HCT116 (cell line): Measurements from ENCODE around the gene DENND1A. TPM values are rescaled to one million over a fixed set of nuclear protein-coding genes. Genes with fewer than 3 reads are reported as not detected.

Experiments
- ATAC-seq: fragments of 200-7000 bp; cut with Tn5 transposase; 2 replicates; pipeline ENCODE4 v1.9.1; 2020; ENCODE audit warnings: mild to moderate bottlenecking, moderate library complexity
- BruUV-seq: library from RNA; stranded (reverse); fragments of 400-500 nt; replicated peaks from 2 replicates; lab custom pipeline; 2021; lab: Mats Ljungman, UMichigan
- CTCF ChIA-PET: fragments of 300-600 bp; sonication (Branson Sonifier 250); formaldehyde crosslinking; loops from one replicate; lab custom pipeline; 2021; ENCODE audit warnings: antibody characterized with exemption; lab: Charles Lee
- POLR2A ChIA-PET: fragments of 300-600, 350-600 bp; sonication (Branson Sonifier 250); formaldehyde crosslinking; loops from one replicate; lab custom pipeline; 2021; ENCODE audit warnings: antibody characterized with exemption; lab: Charles Lee
- RAD21 ChIA-PET, 2 experiments: fragments of 300-600 bp; sonication (Branson Sonifier 250); formaldehyde crosslinking; loops; one replicate each; lab custom pipeline; 2023; ENCODE audit warnings: low total read pairs in 2 of 2; ENCODE audit not compliant: uncharacterized antibody in 2 of 2, unreplicated experiment in 2 of 2, low non-redundant PET in 1 of 2; lab: Charles Lee
- DNase-seq: peaks from one replicate; pipeline ENCODE4 v3.0.0-alpha.2; 2010; ENCODE audit warnings: low read depth, low spot score
- H2AFZ ChIP-seq: fragments of 200-600 bp; shearing (Covaris generic), sonication (generic); 2 replicates; pipeline ENCODE4 v1.6.1; 2017; ENCODE audit warnings: low read depth, mixed run types, mixed read lengths, antibody characterized with exemption, low read length; ENCODE audit not compliant: poor library complexity, severe bottlenecking
- H3K27ac ChIP-seq: 2 replicates; pipeline ENCODE4 v1.5.1; 2012; ENCODE audit warnings: low read depth, low read length
- H3K27me3 ChIP-seq: fragments of 200-600 bp; sonication (generic); 2 replicates; pipeline ENCODE4 v1.6.1; 2016; ENCODE audit warnings: mixed run types, low read length, mixed read lengths; ENCODE audit not compliant: insufficient read depth
- H3K36me3 ChIP-seq, 2 experiments: fragments of 200-500 bp in 1 of 2; fragments of 200-600 bp in 1 of 2; sonication (Bioruptor generic) in 1 of 2; sonication (generic) in 1 of 2; 2 replicates each; pipeline versions ENCODE4 v1.5.1 to v1.6.1; 2014 to 2016; ENCODE audit warnings: low read length in 2 of 2, inconsistent platforms in 1 of 2, mixed read lengths in 1 of 2, mixed run types in 1 of 2; ENCODE audit not compliant: insufficient read depth in 2 of 2, control insufficient read depth in 1 of 2
- H3K4me1 ChIP-seq, 2 experiments: fragments of 200-600 bp in 1 of 2; sonication (generic) in 1 of 2; 2 replicates each; pipeline versions ENCODE4 v1.5.1 to v1.6.1; 2012 to 2017; ENCODE audit warnings: low read length in 2 of 2, inconsistent platforms in 1 of 2, mild to moderate bottlenecking in 1 of 2, mixed read lengths in 1 of 2, mixed run types in 1 of 2, moderate library complexity in 1 of 2; ENCODE audit not compliant: insufficient read depth in 2 of 2, control insufficient read depth in 1 of 2
- H3K4me2 ChIP-seq: fragments of 200-600 bp; sonication (generic); 2 replicates; pipeline ENCODE4 v1.6.1; 2017; ENCODE audit warnings: mixed run types, low read length, mixed read lengths
- H3K4me3 ChIP-seq, 2 experiments: fragments of 200-600 bp in 1 of 2; sonication (generic) in 1 of 2; replicated peaks in 1 of 2; 2 replicates each; pipeline ENCODE4 v1.5.1; 2011 to 2016; ENCODE audit warnings: low read length in 2 of 2, control low read depth in 1 of 2, low read depth in 1 of 2, mild to moderate bottlenecking in 1 of 2, mixed read lengths in 1 of 2, mixed run types in 1 of 2
- H3K79me2 ChIP-seq: fragments of 200-600 bp; sonication (generic); 2 replicates; pipeline ENCODE4 v1.6.1; 2017; ENCODE audit warnings: mild to moderate bottlenecking, mixed run types, low read length, moderate library complexity, mixed read lengths; ENCODE audit not compliant: insufficient read depth
- H3K9ac ChIP-seq: fragments of 200-600 bp; sonication (generic); 2 replicates; pipeline ENCODE4 v1.6.1; 2016; ENCODE audit warnings: low read length, mixed read lengths
- H3K9me2 ChIP-seq: fragments of 200-600 bp; sonication (generic), shearing (Covaris generic); 2 replicates; pipeline ENCODE4 v1.6.1; 2017; ENCODE audit warnings: mixed run types, mild to moderate bottlenecking, moderate library complexity; ENCODE audit not compliant: insufficient read depth
- H3K9me3 ChIP-seq, 2 experiments: fragments of 200-500 bp in 1 of 2; fragments of 200-600 bp in 1 of 2; sonication (Bioruptor generic) in 1 of 2; sonication (generic) in 1 of 2; 2 replicates each; pipeline ENCODE4 v1.6.1; 2014 to 2017; ENCODE audit warnings: low read length in 2 of 2, mixed read lengths in 2 of 2, inconsistent platforms in 1 of 2, low read depth in 1 of 2, mild to moderate bottlenecking in 1 of 2, mixed run types in 1 of 2, moderate library complexity in 1 of 2; ENCODE audit not compliant: control insufficient read depth in 1 of 2, insufficient read depth in 1 of 2
- H4K20me1 ChIP-seq: fragments of 200-600 bp; sonication (generic), shearing (Covaris generic); 2 replicates; pipeline ENCODE4 v1.6.1; 2017; ENCODE audit warnings: mixed run types, mild to moderate bottlenecking, moderate library complexity; ENCODE audit not compliant: insufficient read depth
- ATF3 ChIP-seq: IDR thresholded peaks from 2 replicates; pipeline ENCODE4 v1.6.1; 2012
- CBX3 ChIP-seq: IDR thresholded peaks from 2 replicates; pipeline ENCODE4 v1.6.1; 2012; ENCODE audit warnings: low read depth
- CEBPB ChIP-seq: IDR thresholded peaks from 2 replicates; pipeline ENCODE4 v1.6.1; 2012; ENCODE audit warnings: low read depth
- CTCF ChIP-seq, 3 experiments: fragments of 200-600 bp in 1 of 3; sonication (generic) in 1 of 3; IDR thresholded peaks in 2 of 3; conservative IDR thresholded peaks in 1 of 3; 2 replicates each; pipeline ENCODE4 v1.5.1; 2012 to 2017; ENCODE audit warnings: low read depth in 2 of 3, low read length in 2 of 3, antibody characterized with exemption in 1 of 3, borderline replicate concordance in 1 of 3, control low read depth in 1 of 3, mild to moderate bottlenecking in 1 of 3, mixed read lengths in 1 of 3, mixed run types in 1 of 3, moderate library complexity in 1 of 3; ENCODE audit not compliant: insufficient read depth in 1 of 3
- EGR1 ChIP-seq: IDR thresholded peaks from 2 replicates; pipeline ENCODE4 v1.6.1; 2012; ENCODE audit warnings: low read depth
- ELF1 ChIP-seq: IDR thresholded peaks from 2 replicates; pipeline ENCODE4 v1.6.1; 2012; ENCODE audit warnings: low read depth, borderline replicate concordance
- EZH2 ChIP-seq: fragments of 200-600 bp; sonication (generic); IDR thresholded peaks from 2 replicates; pipeline ENCODE4 v1.6.1; 2017; ENCODE audit warnings: antibody characterized with exemption, mixed run types
- EZH2phosphoT487 ChIP-seq: fragments of 200-600 bp; IDR thresholded peaks from 2 replicates; pipeline ENCODE4 v1.6.1; 2018; ENCODE audit warnings: antibody characterized with exemption, borderline replicate concordance
- FOSL1 ChIP-seq: IDR thresholded peaks from 2 replicates; pipeline ENCODE4 v1.6.1; 2012; ENCODE audit warnings: low read depth
- JUND ChIP-seq: IDR thresholded peaks from 2 replicates; pipeline ENCODE4 v1.6.1; 2012
- MAX ChIP-seq: IDR thresholded peaks from 2 replicates; pipeline ENCODE4 v1.6.1; 2012
- POLR2A ChIP-seq: IDR thresholded peaks from 2 replicates; pipeline ENCODE4 v1.7.0; 2011; ENCODE audit warnings: borderline replicate concordance; ENCODE audit not compliant: insufficient read depth, insufficient read length; ENCODE audit errors: extremely low read depth
- POLR2AphosphoS5 ChIP-seq: IDR thresholded peaks from 2 replicates; pipeline ENCODE4 v1.6.1; 2011; ENCODE audit warnings: mild to moderate bottlenecking, low read depth, low read length, moderate library complexity
- RAD21 ChIP-seq: IDR thresholded peaks from 2 replicates; pipeline ENCODE4 v1.6.1; 2012; ENCODE audit warnings: low read depth, mild to moderate bottlenecking
- SIN3A ChIP-seq: IDR thresholded peaks from 2 replicates; pipeline ENCODE4 v1.6.1; 2012; ENCODE audit warnings: low read depth
- SRF ChIP-seq: IDR thresholded peaks from 2 replicates; pipeline ENCODE4 v1.6.1; 2012; ENCODE audit warnings: low read depth
- TCF7L2 ChIP-seq: IDR thresholded peaks from 2 replicates; pipeline ENCODE4 v1.7.0; 2011; ENCODE audit warnings: borderline replicate concordance, inconsistent platforms; ENCODE audit not compliant: insufficient read depth, insufficient read length; ENCODE audit errors: extremely low read depth
- YY1 ChIP-seq: IDR thresholded peaks from 2 replicates; pipeline ENCODE4 v1.6.1; 2011; ENCODE audit warnings: low read length, low read depth, moderate library complexity, mild to moderate bottlenecking; ENCODE audit not compliant: insufficient replicate concordance; ENCODE audit errors: extremely low read depth
- ZBTB33 ChIP-seq: IDR thresholded peaks from 2 replicates; pipeline ENCODE4 v1.6.1; 2011; ENCODE audit warnings: mild to moderate bottlenecking, low read length, moderate library complexity; ENCODE audit not compliant: insufficient replicate concordance; ENCODE audit errors: extremely low read depth
- ZNF274 ChIP-seq: fragments of 200-500 bp; sonication (Bioruptor generic); IDR thresholded peaks from 2 replicates; pipeline ENCODE4 v1.6.1; 2014; ENCODE audit warnings: mild to moderate bottlenecking, low read depth, low read length, inconsistent platforms
- intact Hi-C: fragments of 100-400 bp; cut with micrococcal nuclease; formaldehyde crosslinking; loops from 2 replicates; pipeline ENCODE4 v1.10.0; 2022
- total RNA-seq: library from RNA; stranded (reverse); gene quantifications from one replicate; pipeline ENCODE4 v1.2.1, GENCODE V29; 2021; ENCODE audit not compliant: unreplicated experiment

Gene DENND1A
- total RNA-seq, 1 experiment from 2014 or later = 33.0 TPM

GRCh38 chr9:123450996-123451395 is 478.9 kb downstream of the DENND1A start:
- no peaks in the 10 kb centered on the region for H3K9me3 ChIP-seq
- ChIA-PET POLR2A (no interaction called here), RAD21 (no interaction called here), CTCF (no interaction called here)
- no peak overlapping the region for H3K9ac ChIP-seq
- no peak for DNase-seq
- H3K27me3 ChIP-seq = no peaks in the 10 kb centered on the region
- peaks cover 3 to 6% of the 10 kb centered on the region in 2 experiments; a peak in 2 of 4 replicates for H3K4me1 ChIP-seq
- no peak overlapping the region for H3K27ac ChIP-seq
- no peak overlapping the region for H3K4me2 ChIP-seq
- ATAC-seq = no peak
- no peaks in the 10 kb centered on the region for H4K20me1 ChIP-seq
- TF ChIP-seq RAD21 = no peak
- no peak for TF ChIP-seq YY1
- TF ChIP-seq ATF3 = no peak
- TF ChIP-seq CBX3 = no peak
- TF ChIP-seq CEBPB = no peak
- no peak for TF ChIP-seq EGR1
- TF ChIP-seq FOSL1 = no peak
- TF ChIP-seq JUND = no peak
- TF ChIP-seq POLR2AphosphoS5 = no peak
- no peak for TF ChIP-seq TCF7L2
- TF ChIP-seq ELF1 = no peak
- TF ChIP-seq EZH2phosphoT487 = no peak
- no peak for TF ChIP-seq ZNF274
- no peak for TF ChIP-seq POLR2A
- TF ChIP-seq CTCF (IDR thresholded peaks at IDR 0.05 in 2 of 3, conservative IDR thresholded peaks at IDR 0.05 in 1 of 3; ENCODE audit: borderline replicate concordance in 1 of 3, insufficient read depth in 1 of 3, low read depth in 2 of 3, low read length in 2 of 3) = no peak
- TF ChIP-seq ZBTB33 = no peak
- no peak for TF ChIP-seq SRF
- no peak for TF ChIP-seq SIN3A
- no peak for TF ChIP-seq MAX
- no peak for TF ChIP-seq EZH2
- no peak overlapping the region for H2AFZ ChIP-seq
- no peaks in the 10 kb centered on the region for H3K36me3 ChIP-seq
- no peaks in the 10 kb centered on the region for H3K9me2 ChIP-seq
- BruUV-seq = no TSS peak
- no peaks in the 10 kb centered on the region for H3K79me2 ChIP-seq
- H3K4me3 ChIP-seq = no peak overlapping the region
- intact Hi-C loops = no loop called here
